Measurements from ENCODE around the gene GPBAR1.

GPBAR1 gene

GRCh38 chr2:218312267-218312756 lies 51.5 kb downstream of the GPBAR1 start:
- DNase-seq (ENCODE audit: low read depth in 1 of 2, low spot score in 1 of 2) = no peak
- Histone ChIP-seq H3K4me3 (replicated peaks; ENCODE audit: insufficient read depth, low read length) (no peak overlapping the region), H3K27ac (replicated peaks) (no peak overlapping the region), H3K27me3 (ENCODE audit: insufficient read depth, poor library complexity, severe bottlenecking) (no peaks in the 10 kb centered on the region)
- no peak for TF ChIP-seq SPI1 (IDR thresholded peaks at IDR 0.05; ENCODE audit: borderline replicate concordance, low read depth)

GRCh38 chr2:218313356-218313755 lies 52.5 kb downstream of the GPBAR1 start:
- no peak for TF ChIP-seq GABPA (IDR thresholded peaks at IDR 0.05; ENCODE audit: low read depth)
- no peak for TF ChIP-seq POLR2AphosphoS5 (IDR thresholded peaks at IDR 0.05; ENCODE audit: low read depth)
- no peak for TF ChIP-seq CTCF (IDR thresholded peaks at IDR 0.05; ENCODE audit: insufficient read depth, low read length)
- no peak for TF ChIP-seq SPI1 (IDR thresholded peaks at IDR 0.05; ENCODE audit: borderline replicate concordance, low read depth)
- no peak for TF ChIP-seq REST (IDR thresholded peaks at IDR 0.05; ENCODE audit: insufficient replicate concordance, low read depth)
- Histone ChIP-seq H3K27ac (replicated peaks) (no peak overlapping the region), H3K27me3 (ENCODE audit: insufficient read depth, poor library complexity, severe bottlenecking) (no peaks in the 10 kb centered on the region), H3K4me3 (replicated peaks; ENCODE audit: insufficient read depth, low read length) (no peak overlapping the region)
- no peak for DNase-seq (ENCODE audit: low read depth in 1 of 2, low spot score in 1 of 2)

Small RNA genes within 50 kb of the gene (microRNA-seq; reads per million reads assigned to microRNA genes)
- gene MIR6513 = 3.6 reads per million, percentile 8 among the genes with 10 or more reads in this experiment

Measured in HL-60 (cell line).